PFSK-1 (cell line): ENCODE measurements around the gene ATP4A.

Experiments
- POLR2AphosphoS5 ChIP-seq: IDR thresholded peaks from 2 replicates; pipeline ENCODE4 v1.6.1; 2012; ENCODE audit warnings: low read depth, mild to moderate bottlenecking, control low read depth, low read length, moderate library complexity
- SIN3A ChIP-seq: IDR thresholded peaks from 2 replicates; pipeline ENCODE4 v1.6.1; 2012; ENCODE audit warnings: mild to moderate bottlenecking, low read length, moderate library complexity, borderline replicate concordance; ENCODE audit not compliant: insufficient read depth
- TAF1 ChIP-seq: IDR thresholded peaks from 2 replicates; pipeline ENCODE4 v1.6.1; 2012; ENCODE audit warnings: low read length, control low read depth, borderline replicate concordance; ENCODE audit not compliant: insufficient read depth

DNA sequence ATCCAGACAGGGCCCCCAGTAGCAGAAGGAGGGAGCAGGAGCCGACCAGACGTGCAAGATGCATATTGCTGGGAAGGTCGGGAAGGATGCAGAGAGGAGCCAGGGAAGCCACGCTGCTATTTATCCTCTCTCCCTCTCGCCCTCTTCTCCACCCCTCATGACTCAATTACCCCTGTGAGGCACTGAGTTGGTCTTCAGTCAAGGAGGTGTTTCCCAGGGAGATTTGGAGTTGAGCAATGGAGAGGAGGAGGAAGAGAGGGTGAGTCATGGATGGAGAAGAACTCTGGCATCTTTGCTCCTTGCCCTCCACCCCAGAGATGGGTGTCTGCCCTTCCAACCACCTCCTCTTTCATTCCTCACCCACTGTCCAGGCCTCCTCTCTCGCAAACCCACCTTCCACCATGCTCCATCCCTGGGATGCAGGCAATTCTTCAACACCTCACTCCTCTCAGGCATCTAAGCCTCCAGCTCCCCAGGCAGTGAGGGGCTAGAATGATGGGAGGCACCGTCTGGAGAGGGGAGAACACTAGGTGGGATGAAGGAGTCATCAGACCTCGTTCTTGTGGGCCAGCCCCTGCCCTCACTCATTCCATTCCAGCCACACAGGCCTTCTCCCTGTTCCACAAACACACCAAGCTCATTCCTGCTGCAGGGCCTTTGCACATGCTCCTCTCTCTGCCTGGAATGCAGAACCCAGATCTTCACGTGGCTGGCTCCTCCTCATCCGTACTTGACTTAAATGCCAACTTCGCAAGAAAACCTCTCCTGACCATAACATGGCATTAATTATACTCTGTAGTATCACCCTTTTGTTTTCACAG lies 35.0 kb downstream of the ATP4A start, which contains the start of gene SBSN:
- TF ChIP-seq TAF1 (no peak), POLR2AphosphoS5 (no peak), SIN3A (no peak)
